HG02678 (cell line): ENCODE measurements around the gene LARGE2.

Experiments
- ATAC-seq: cut with Tn5 transposase; IDR thresholded peaks from one replicate; pipeline ENCODE4 v1.9.1; 2021; ENCODE audit warnings: mild to moderate bottlenecking, moderate library complexity; ENCODE audit not compliant: unreplicated experiment

The LARGE2 gene

DNA sequence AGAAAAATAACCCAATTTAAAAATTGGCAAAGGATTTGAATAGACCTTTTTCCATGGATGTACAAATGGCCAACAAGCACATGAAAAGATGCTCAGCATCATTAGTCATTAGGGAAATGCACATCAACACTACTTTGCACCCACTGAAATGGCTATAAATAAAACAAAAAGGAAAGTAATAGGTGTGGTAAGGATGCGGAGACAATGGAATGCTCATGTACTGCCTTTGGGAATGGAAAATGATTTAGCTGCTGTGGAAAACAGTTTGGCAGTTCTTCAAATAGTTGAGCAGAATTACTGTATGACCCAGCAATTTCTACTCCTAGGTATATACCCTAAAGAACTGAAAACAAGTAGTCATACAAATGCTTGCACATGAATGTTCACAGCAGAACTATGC, 37.4 kb downstream of the LARGE2 start:
- ATAC-seq = no peak

DNA sequence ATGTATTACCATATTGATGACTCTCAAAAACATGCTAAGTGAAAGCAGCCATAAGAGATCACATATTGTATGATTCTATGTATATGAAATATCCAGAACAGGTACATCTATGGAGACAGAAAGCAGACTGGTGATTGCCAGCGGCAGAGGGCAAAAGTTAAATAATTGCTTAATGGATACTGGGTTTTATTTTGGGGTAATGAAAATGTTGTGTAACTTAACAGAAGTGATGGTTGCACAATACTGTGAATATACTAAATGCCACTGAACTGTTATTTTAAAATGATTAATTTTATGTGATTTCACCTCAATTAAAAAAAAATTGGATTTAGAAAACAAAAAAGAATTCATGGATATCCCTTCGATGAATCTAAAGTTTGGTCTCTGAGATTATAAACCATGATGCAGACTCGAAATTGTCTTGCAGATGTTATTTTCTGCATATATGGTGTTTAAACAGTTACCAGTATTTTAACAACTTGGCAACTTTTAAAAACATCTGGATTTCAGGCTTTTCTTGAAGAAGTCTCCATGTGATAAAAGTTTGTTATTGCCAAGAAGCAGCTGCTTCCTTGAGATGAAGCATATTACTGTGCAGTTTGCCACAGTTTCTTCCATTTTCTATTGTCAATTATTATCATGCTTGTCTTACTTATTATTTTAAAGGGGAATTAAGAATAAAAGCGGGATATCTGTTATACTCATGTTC, 38.1 kb downstream of the LARGE2 start:
- no peak for ATAC-seq

DNA sequence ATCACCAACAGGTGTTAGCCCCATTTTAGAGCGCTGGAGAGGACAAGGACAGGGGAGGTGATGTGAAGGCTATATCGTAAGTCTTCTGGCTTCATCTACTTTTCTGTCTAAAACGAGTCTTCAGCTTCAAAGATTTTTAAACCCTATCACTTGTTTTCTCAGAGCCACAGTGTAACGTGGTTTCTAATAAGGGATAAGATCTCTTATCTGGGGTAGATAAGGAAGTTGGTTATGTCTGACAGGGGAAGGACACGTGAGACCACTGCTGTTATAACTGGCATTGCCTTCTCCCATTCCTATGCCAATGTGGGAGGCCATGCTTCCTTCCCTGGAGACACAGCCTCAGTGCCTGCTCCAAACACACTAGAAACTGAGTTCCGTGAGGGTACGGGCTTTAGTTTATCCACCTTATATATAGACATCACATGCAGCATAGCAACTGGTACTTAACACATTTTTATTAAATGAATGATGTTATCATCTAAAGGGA, 39.3 kb downstream of the LARGE2 start:
- ATAC-seq = no peak

DNA sequence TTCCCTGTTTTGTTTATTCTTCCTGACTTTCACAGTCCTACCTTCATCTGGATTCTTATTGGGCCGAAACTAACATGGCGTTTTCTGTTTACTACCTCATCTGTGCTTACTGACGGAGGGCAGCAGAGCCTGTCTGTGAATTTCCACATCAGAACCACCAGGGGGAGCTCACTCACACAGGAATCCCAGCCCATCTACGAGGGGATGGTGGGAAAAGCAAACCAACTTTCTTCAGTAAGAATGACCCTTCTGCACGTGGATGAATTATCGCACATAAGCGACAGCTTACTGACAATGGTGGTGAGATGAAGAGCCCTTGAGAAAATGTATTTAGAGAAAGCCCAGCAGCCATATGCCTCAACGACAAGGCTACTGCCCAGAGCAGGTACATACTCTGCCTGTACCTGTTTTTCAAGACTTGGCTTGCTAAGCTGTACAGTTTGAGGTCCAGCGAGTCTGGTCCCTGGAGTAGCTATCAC, 42.5 kb downstream of the LARGE2 start:
- peak; percentile 69 for ATAC-seq

DNA sequence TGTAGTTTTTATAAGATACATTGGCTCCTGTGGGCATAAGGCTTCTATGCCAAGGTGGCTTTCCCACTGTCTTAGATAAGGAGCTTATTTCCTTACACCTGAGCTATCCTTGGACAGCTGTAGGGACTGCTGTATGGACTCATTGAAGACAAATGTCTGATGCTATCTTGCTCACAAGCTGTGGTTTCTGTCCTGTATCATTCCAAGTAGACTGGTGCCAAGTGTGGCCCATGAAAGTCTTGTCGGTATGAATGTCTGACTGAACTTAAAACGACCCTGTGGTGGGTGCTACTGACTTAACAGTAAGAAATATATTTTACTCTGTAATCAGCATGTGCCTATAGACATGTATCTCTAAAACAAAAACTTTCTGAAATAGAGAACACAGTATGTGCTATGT, 45.0 kb downstream of the LARGE2 start:
- ATAC-seq = no peak

DNA sequence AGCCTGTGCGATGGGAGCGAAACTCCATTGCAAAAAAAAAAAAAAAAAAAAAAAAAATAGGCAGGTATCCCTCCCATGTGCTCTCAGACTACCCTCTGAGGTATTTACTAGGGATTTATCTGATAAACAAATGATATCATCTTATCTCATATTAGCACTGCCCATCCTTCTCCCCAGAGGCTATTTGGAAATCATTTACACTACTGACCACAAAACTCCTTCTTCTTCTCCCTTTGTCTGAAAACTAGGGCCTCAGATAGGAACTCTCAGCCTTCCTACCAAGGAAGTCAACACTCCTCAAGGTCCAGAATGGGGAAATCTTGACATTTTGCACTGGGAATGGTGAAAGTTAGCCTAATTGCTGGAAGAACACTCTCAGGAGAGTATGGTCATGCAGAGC, 46.4 kb downstream of the LARGE2 start:
- ATAC-seq = no peak

DNA sequence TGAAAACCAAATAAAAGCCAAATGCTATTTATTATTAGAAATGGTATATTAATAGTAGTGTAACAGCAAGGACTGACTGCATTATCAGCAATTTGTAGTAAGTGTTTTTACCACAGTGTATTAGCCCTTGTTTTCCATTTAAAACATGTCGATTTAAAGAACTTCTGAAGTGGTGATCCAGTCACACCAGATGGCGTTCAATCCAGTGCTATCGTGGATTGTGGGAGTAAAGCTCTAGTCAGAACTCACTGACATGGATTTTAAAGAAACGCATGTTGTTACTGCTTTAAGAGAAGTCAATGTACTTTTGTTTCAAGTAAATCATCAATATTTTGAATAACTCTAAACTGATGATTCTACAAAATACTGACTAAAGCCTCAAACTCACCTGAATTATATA, 51.1 kb downstream of the LARGE2 start:
- no peak for ATAC-seq

DNA sequence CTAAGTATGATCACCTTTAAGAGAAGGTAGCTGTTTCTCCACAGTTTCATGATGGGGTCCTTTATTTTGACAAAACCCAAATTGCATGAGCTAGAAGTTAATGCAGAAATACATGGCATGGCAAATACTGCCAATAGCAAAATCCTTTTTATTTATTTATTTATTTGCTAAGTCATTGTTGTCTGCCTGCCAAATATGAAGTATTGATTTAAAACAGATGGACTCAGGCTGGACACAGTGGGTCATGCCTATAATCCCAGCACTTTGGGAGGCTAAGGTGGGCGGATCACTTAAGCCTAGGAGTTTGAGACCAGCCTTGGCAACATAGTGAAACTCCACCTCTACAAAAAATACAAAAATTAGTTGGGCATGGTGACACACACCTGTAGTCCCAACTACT, 52.4 kb downstream of the LARGE2 start:
- ATAC-seq = no peak
